Measurements from ENCODE around the gene PXN.

- no peak for TF ChIP-seq POLR2A (IDR thresholded peaks at IDR 0.05)
- no peak for TF ChIP-seq CTCF (IDR thresholded peaks at IDR 0.05)
Observed at GRCh38 chr12:120161852-120162251, 103.7 kb downstream of the PXN start.

All from right lobe of liver (tissue), 4 donors.